ENCODE data around the gene DOCK9.

DOCK9 gene

DNA sequence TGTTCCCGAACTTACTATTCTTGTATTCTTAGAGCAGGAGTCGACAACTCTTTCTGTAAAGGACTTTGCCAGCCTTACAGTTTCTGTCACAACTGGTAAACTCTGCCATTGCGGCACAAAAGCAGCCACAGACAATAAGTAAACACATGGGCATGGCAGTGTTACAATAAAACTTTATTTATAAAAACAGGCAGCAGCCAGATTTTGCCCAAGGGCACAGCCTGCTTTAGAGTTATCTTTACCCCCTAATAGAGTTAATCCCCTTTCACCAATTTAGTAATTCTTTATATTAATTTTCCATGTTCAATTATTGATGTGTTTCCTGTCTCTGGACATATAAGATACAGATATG lies 19.4 kb downstream of the DOCK9 start:
- H3K4me3 ChIP-seq (ENCODE audit: low read depth, low read length) = no peak overlapping the region
- no peak for DNase-seq (ENCODE audit: low read depth)

DNA sequence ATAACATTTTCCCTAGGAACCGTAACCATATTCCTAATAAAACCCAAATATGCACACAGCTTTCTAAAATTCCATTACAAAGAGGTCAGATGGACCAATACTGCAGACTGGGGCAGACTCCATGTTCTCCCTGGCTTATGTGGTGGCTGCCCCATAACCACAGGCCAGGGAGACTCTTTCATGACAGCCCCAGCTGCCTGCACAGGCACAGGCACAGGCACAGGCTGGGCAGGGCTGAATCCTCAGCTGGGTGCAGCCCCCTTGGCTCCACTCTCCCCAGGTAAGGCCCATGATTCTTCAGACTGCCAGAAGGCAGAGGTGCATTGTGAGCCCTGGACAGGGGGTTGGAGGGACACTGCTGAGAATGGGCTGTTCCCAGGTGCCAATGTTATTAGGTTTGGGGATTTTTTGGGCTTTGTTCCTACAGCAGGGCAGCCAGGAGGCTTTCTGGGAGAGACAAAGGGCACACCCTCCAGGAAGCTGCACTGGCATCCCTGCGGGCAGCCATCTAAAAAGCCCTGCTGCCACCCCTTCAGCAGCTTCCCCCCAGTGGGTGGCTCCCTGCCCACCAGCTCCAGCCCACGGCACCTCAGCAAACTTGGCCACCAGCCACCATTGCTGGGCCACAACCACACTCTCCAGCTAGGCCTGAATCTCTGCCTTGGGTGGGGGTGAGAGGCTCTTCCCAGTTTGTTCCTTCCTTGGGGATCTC lies 20.0 kb downstream of the DOCK9 start:
- H3K4me3 ChIP-seq (ENCODE audit: low read depth, low read length) = no peak overlapping the region
- no peak for DNase-seq (ENCODE audit: low read depth)

GRCh38 chr13:98955336-98955735 lies 22.5 kb downstream of the DOCK9 start:
- no peak for DNase-seq (ENCODE audit: low read depth)
- H3K4me3 ChIP-seq (ENCODE audit: low read depth, low read length) = no peak overlapping the region

- no peak overlapping the region for H3K4me3 ChIP-seq (ENCODE audit: low read depth, low read length)
- no peak for DNase-seq (ENCODE audit: low read depth)
Observed at GRCh38 chr13:98954313-98954712, 23.6 kb downstream of the DOCK9 start.

DNA sequence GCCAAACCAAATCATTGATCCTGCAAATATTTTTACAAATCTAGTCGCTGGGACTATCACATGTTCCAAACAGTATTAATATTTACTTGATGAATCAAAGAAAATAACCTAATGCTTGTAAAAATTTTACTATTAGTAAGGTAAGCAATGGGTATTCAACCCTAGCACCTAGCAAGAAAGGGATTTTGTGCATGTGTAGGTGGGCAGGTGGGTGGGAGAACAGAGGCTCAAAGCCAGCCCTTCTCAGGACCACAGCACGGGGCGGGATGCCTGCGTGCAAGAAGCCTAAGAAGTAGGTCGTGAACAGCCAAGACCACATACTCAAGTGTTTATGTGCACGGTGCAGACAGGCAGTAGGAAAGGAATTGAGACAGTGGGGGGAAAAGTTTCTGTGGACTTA lies 26.6 kb downstream of the DOCK9 start:
- DNase-seq (ENCODE audit: low read depth) = no peak
- no peak overlapping the region for H3K4me3 ChIP-seq (ENCODE audit: low read depth, low read length)

DNA sequence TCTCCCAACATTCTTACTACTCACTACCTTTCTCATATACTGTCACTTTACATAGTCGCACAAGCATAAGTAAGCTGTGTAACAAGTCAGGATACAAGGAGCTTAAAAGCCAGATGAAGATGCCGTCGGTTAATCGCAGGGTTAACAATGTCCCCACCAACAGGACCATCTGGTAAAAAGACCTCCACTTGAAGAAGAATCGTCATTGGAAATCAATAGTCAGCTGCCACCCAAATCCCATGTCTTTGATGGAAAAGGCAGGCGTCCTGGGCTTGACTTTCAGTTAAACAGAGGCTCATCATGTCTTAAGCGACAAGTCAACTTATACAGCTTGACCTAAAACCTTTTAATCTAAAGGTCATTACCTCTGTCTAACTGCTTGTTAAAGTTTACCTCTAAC lies 27.2 kb downstream of the DOCK9 start:
- H3K4me3 ChIP-seq (ENCODE audit: low read depth, low read length) = no peak overlapping the region
- DNase-seq (ENCODE audit: low read depth) = no peak

- H3K4me3 ChIP-seq (ENCODE audit: low read depth, low read length) = no peak overlapping the region
- DNase-seq (ENCODE audit: low read depth) = no peak
Observed at GRCh38 chr13:98947925-98948324, 29.9 kb downstream of the DOCK9 start.

DNA sequence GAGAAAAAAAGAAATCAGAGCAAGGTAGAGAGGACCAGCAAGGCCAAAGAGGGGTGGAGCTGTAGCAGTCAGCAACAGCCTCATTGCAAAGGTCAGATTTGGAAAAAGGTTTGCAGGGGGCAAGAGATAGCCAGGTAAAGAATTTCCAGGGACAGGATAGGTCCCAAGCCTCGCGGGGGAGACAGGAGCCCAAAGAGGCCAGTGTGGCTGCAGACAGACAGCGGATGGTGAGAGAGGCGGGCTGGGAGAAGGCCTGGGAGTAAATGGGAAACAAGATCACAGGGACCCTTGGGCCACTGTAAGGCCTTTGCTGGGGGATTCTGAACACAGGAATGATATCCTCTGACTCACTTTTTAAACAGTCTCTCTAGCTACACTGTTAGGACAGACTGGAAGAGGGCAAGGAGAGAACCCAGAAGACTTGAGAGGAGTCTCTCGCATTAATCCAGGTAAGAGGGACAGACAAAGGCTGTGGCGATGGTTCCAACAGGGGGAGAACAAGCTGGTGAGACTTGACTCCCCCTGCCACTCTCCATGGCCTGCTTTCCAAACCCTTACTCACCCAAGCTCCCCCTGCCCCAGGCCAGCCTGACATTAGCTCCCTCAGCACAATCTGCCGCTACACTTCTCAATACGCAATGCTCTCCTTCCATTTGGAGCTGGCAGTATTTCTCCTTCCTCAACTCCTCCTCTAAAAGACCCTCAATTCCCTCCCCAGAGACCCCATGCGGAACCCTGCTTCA lies 31.8 kb downstream of the DOCK9 start:
- DNase-seq (ENCODE audit: low read depth) = no peak
- no peak overlapping the region for H3K4me3 ChIP-seq (ENCODE audit: low read depth, low read length)

- no peak for DNase-seq (ENCODE audit: low read depth)
- H3K4me3 ChIP-seq (ENCODE audit: low read depth, low read length) = no peak overlapping the region
Observed at GRCh38 chr13:98944336-98944735, 33.5 kb downstream of the DOCK9 start.

DNA sequence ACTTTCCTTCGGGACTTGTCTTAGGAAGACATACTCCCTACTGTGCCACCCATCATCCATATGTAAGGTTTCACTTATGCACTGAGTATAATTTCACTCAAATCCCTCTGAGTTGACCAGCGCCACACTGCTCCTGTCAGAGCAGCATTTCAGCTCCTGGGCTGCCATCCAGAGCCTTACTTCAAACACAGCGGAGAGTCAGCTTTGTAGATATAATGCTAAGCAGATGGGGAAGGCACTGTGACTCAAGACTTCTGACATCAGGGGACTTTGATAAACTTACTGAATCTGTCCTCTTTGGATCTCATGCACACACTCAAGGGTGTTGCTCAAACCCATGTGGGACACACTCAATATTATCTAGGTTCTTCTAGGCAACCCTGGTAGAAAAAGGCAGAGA lies 34.9 kb downstream of the DOCK9 start:
- H3K4me3 ChIP-seq (ENCODE audit: low read depth, low read length) = no peak overlapping the region

DNA sequence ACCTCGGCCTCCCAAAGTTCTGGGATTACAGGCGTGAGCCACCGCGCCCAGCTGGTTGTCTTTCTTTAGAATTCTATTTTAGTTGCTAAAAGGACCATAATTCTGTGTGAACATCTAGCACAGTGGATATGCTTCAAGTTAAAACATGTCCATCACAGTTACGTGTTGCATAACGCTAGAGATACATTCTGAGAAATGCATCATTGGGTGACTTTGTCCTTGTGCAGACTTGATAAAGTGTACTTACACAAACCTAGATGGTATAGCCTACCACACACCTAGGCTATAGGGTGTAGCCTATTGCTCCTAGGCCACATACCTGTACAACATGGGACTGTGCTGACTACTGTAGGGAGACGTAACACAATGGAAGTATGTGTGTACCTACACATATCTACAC lies 35.4 kb downstream of the DOCK9 start:
- DNase-seq (ENCODE audit: low read depth) = no peak
- no peak overlapping the region for H3K4me3 ChIP-seq (ENCODE audit: low read depth, low read length)

More for the DNA sequence above, 34.9 kb downstream of the DOCK9 start:
- no peak for DNase-seq (ENCODE audit: low read depth)

- no peak for DNase-seq (ENCODE audit: low read depth)
- H3K4me3 ChIP-seq (ENCODE audit: low read depth, low read length) = no peak overlapping the region
Observed at GRCh38 chr13:98941536-98941935, 36.3 kb downstream of the DOCK9 start.

DNA sequence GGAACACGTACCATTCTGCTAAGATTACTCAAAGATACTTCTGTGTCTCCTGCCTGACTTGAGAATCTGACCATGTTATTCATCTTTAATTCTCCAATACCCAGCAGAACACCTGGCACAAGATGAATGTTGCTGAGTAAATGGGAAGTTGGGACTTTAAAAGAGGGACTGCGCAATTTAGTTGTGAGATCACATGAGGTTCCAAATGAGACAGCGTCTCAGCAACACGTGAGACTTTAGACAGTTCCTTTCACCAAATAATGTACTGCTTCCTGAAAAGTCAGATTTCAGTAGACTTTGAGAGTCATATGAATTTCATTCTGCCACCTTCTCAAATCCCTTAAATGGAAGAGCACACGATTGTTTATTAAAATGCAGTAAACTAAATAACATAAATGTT lies 36.7 kb downstream of the DOCK9 start:
- no peak overlapping the region for H3K4me3 ChIP-seq (ENCODE audit: low read depth, low read length)
- no peak for DNase-seq (ENCODE audit: low read depth)

- no peak overlapping the region for H3K4me3 ChIP-seq (ENCODE audit: low read depth, low read length)
- no peak for DNase-seq (ENCODE audit: low read depth)
Observed at GRCh38 chr13:98940325-98941001, 37.4 kb downstream of the DOCK9 start.

- DNase-seq (ENCODE audit: low read depth) = no peak
- H3K4me3 ChIP-seq (ENCODE audit: low read depth, low read length) = no peak overlapping the region
Observed at GRCh38 chr13:98939660-98940191, 38.1 kb downstream of the DOCK9 start.

GRCh38 chr13:98938801-98939200 lies 39.1 kb downstream of the DOCK9 start:
- H3K4me3 ChIP-seq (ENCODE audit: low read depth, low read length) = no peak overlapping the region
- no peak for DNase-seq (ENCODE audit: low read depth)

GRCh38 chr13:98937911-98938381 lies 39.9 kb downstream of the DOCK9 start:
- no peak overlapping the region for H3K4me3 ChIP-seq (ENCODE audit: low read depth, low read length)
- no peak for DNase-seq (ENCODE audit: low read depth)

- no peak for DNase-seq (ENCODE audit: low read depth)
Observed at GRCh38 chr13:98934243-98934642, 43.6 kb downstream of the DOCK9 start.

DNA sequence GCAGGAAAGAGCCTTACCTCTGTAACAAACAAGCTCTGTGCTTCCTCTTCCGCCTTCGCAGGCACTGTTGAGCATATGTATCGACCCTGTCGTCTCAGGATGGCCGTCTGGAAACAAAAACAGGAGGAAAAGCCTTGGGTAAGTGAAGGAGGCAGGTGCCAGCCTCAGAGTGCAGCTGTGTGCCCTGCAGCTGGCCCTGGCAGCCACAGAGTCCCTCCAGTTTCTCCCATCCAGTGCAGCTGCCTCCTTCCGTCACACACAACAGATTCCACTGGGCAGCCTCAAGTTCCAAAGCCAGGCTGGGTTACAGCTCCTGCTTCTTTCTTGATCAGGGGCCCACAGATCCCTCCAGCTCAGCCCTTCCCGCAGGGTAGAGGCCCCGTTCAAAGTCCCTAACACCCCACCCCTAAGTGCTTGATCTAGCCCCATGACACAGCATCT lies 47.7 kb downstream of the DOCK9 start:
- peak overlapping the region; percentile 17 for H3K4me3 ChIP-seq (ENCODE audit: low read depth, low read length)
- peak; percentile 64 for DNase-seq (ENCODE audit: low read depth)

More at GRCh38 chr13:98934243-98934642, 43.6 kb downstream of the DOCK9 start:
- H3K4me3 ChIP-seq (ENCODE audit: low read depth, low read length) = no peak overlapping the region
